ENCODE data around the gene TTI1. TPM values are rescaled to one million over a fixed set of nuclear protein-coding genes. Genes with fewer than 3 reads are reported as not detected.
A peak's percentile ranks its signal among the peaks of the same experiment; 100 is the strongest.

Gene TTI1
- total RNA-seq, 1 donor from 2014 or later, result 18.0 TPM

- H3K27ac ChIP-seq, result no peak overlapping the region
- peaks cover 26 to 40% of the 10 kb centered on the region in 2 donors for H3K36me3 ChIP-seq
- H3K9me3 ChIP-seq, result no peaks in the 10 kb centered on the region
- no peaks in the 10 kb centered on the region for H3K27me3 ChIP-seq
- TF ChIP-seq CTCF (IDR thresholded peaks at IDR 0.05), result no peak
- no peaks in the 10 kb centered on the region for H3K4me1 ChIP-seq
- intact Hi-C loops (cut with DNase I), result loop anchor here (10.0 kb wide), 1 partner anchor 240 kb away; no protein-coding TSS in a partner anchor
- DNase-seq (ENCODE audit: low spot score in 2 of 2), result no peak
- H3K4me3 ChIP-seq, result no peak overlapping the region
These were observed 22.0 kb upstream of the TTI1 start for GRCh38 chr20:38055294-38055693.

- no peaks in the 10 kb centered on the region for H3K4me1 ChIP-seq
- intact Hi-C loops (cut with DNase I), result loop anchor here (10.0 kb wide), 1 partner anchor 240 kb away; no protein-coding TSS in a partner anchor
- H3K9me3 ChIP-seq, result no peaks in the 10 kb centered on the region
- peaks cover 24 to 40% of the 10 kb centered on the region in 2 donors for H3K36me3 ChIP-seq
- no peak for TF ChIP-seq CTCF (IDR thresholded peaks at IDR 0.05)
- no peak overlapping the region for H3K4me3 ChIP-seq
- H3K27me3 ChIP-seq, result no peaks in the 10 kb centered on the region
- no peak for DNase-seq (ENCODE audit: low spot score in 2 of 2)
- no peak overlapping the region for H3K27ac ChIP-seq
These were observed 21.4 kb upstream of the TTI1 start for GRCh38 chr20:38054647-38055046.

- H3K27ac ChIP-seq, result no peak overlapping the region
- H3K4me1 ChIP-seq, result no peaks in the 10 kb centered on the region
- peaks cover 13 to 33% of the 10 kb centered on the region in 2 donors for H3K36me3 ChIP-seq
- intact Hi-C loops (cut with DNase I), result loop anchor here (10.0 kb wide), 1 partner anchor 242 kb away; no protein-coding TSS in a partner anchor
- DNase-seq (ENCODE audit: low spot score in 2 of 2), result no peak
- no peaks in the 10 kb centered on the region for H3K9me3 ChIP-seq
- no peaks in the 10 kb centered on the region for H3K27me3 ChIP-seq
- TF ChIP-seq CTCF (IDR thresholded peaks at IDR 0.05), result no peak
- no peak overlapping the region for H3K4me3 ChIP-seq
These were observed 19.6 kb upstream of the TTI1 start for GRCh38 chr20:38052870-38053269.

GRCh38 chr20:38050686-38051085 is 17.4 kb upstream of the TTI1 start:
- DNase-seq (ENCODE audit: low spot score in 2 of 2), result no peak
- intact Hi-C loops (cut with DNase I), result loop anchor here (10.0 kb wide), 1 partner anchor 244 kb away; no protein-coding TSS in a partner anchor
- TF ChIP-seq CTCF (IDR thresholded peaks at IDR 0.05), result no peak
- H3K9me3 ChIP-seq, result no peaks in the 10 kb centered on the region
- H3K27ac ChIP-seq, result no peak overlapping the region
- H3K36me3 ChIP-seq, result peaks cover 10 to 31% of the 10 kb centered on the region in 2 donors
- H3K27me3 ChIP-seq, result no peaks in the 10 kb centered on the region
- no peaks in the 10 kb centered on the region for H3K4me1 ChIP-seq
- no peak overlapping the region for H3K4me3 ChIP-seq

- Histone ChIP-seq H3K9me3 (no peaks in the 10 kb centered on the region), H3K27ac (no peak overlapping the region), H3K4me1 (no peaks in the 10 kb centered on the region), H3K27me3 (no peaks in the 10 kb centered on the region), H3K4me3 (no peak overlapping the region), H3K36me3 (peaks cover 10 to 31% of the 10 kb centered on the region in 2 donors)
- no peak for TF ChIP-seq CTCF (IDR thresholded peaks at IDR 0.05)
- intact Hi-C loops (cut with DNase I), result loop anchor here (10.0 kb wide), 1 partner anchor 245 kb away; no protein-coding TSS in a partner anchor
- no peak for DNase-seq (ENCODE audit: low spot score in 2 of 2)
These were observed 16.5 kb upstream of the TTI1 start for GRCh38 chr20:38049800-38050199.

DNA sequence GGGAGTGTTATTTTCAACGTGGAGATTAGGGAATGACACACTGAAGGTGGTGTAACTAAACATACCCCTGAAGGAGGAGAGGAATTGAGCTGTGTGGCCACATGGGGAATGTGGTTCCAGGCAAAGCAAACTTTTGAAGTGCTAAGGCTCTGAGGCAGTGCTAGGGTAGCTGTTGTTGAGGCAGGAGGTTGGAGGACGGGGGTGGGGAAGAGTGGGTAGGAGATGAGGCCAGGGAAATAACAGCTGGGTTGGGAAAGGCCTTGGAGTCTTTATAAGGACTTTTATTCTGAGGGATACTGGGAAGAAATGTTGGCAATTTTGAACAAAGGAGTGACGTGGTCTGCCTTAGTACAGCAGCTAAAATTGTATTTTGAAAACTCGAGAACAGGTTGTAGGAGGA is 13.3 kb upstream of the TTI1 start:
- Histone ChIP-seq H3K36me3 (peaks cover 24 to 56% of the 10 kb centered on the region in 2 donors), H3K27ac (peak overlapping the region in 1 of 2 donors; percentile 5), H3K27me3 (no peaks in the 10 kb centered on the region), H3K4me1 (no peaks in the 10 kb centered on the region), H3K9me3 (no peaks in the 10 kb centered on the region), H3K4me3 (no peak overlapping the region)
- TF ChIP-seq CTCF (IDR thresholded peaks at IDR 0.05), result no peak
- intact Hi-C loops (cut with DNase I), result no loop called here
- no peak for DNase-seq (ENCODE audit: low spot score in 2 of 2)

Data from ascending aorta (tissue), 2 donors.